ENCODE data around the gene ATP1A1.

ATP1A1 gene

DNA sequence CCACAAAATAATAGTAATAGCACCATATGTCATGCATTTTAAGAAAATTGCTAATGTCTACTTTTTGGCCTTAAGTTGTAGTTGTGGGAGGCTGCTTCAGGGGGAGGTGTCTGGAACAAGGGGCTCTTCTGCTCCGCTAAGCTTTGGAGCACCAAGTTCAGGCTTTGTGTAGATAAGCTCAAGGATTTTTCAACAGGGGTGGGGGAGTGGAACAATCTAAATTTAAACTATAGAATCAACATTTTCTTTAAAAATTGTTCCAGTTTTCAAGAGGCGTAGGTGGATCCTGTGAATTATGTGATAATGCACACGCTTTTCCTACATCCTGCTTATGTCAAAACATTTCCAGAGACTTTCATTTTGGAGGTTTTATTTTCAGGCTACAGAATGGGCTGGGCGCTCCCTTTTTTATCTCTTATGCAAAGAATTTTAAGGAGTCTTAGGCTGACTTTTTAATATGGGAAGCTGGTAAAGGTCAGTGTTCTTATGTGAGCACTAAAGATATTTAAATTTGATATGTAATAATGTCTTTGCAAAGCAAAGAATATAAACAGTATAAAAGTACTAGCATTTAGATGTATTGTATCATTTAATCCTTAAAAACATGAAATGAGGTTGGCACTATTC, 9.9 kb downstream of the ATP1A1 start:
- no peaks in the 10 kb centered on the region for H3K9me3 ChIP-seq (ENCODE audit: control insufficient read depth, low read depth, low read length)
- H3K4me1 ChIP-seq (ENCODE audit: control insufficient read depth, low read depth, low read length), result peaks cover 28% of the 10 kb centered on the region
- no peak overlapping the region for H3K9ac ChIP-seq (ENCODE audit: low read length)
- peaks cover 43% of the 10 kb centered on the region for H3K36me3 ChIP-seq (ENCODE audit: control insufficient read depth, low read depth, low read length)
- no peaks in the 10 kb centered on the region for H3K27me3 ChIP-seq (ENCODE audit: control insufficient read depth, insufficient read depth, low read length)
- H3K27ac ChIP-seq (ENCODE audit: low read length), result no peak overlapping the region
- no peak overlapping the region for H3K4me3 ChIP-seq (ENCODE audit: low read length)

DNA sequence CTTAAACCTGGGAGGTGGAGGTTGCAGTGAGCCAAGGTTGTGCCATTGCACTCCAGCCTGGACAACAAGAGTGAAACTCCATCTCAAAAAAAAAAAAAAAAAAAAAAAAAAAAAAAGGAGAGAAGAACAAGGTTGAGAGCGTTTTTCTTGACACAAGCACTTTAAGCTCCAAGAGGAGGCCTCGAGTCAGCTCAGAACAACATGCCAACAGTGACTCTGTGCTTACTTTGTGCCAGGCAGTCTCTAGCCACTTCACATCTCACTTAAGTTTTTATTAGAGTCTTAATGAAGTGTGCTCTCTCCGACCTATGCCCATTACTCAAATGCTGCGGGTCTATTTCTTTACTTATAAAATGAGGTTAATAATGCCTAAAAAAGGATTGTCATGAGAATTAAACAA, 13.0 kb downstream of the ATP1A1 start:
- Histone ChIP-seq H3K36me3 (ENCODE audit: control insufficient read depth, low read depth, low read length) (peaks cover 74% of the 10 kb centered on the region), H3K9me3 (ENCODE audit: control insufficient read depth, low read depth, low read length) (no peaks in the 10 kb centered on the region), H3K4me3 (ENCODE audit: low read length) (no peak overlapping the region), H3K4me1 (ENCODE audit: control insufficient read depth, low read depth, low read length) (no peaks in the 10 kb centered on the region), H3K9ac (ENCODE audit: low read length) (no peak overlapping the region), H3K27ac (ENCODE audit: low read length) (no peak overlapping the region), H3K27me3 (ENCODE audit: control insufficient read depth, insufficient read depth, low read length) (no peaks in the 10 kb centered on the region)

DNA sequence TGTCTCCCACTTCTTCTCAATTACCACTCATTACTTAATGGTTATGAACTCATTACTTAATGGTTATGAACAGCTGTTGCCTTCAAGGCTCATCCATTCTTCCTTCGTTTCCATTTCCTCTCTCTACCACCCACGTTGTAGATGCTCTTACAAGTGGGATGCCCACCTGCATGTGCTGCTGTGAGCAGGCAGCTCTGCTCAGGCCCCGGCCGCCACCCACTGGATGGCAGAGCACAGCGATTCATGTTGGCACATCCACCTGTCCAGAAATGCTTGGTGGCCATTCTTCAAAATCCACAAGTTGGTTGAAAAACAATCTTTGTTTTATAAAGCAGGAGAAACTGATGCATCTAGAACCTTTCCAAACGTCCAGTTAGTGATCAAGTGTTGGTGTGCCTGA, 14.5 kb downstream of the ATP1A1 start:
- no peak overlapping the region for H3K4me3 ChIP-seq (ENCODE audit: low read length)
- no peak overlapping the region for H3K9ac ChIP-seq (ENCODE audit: low read length)
- H3K27ac ChIP-seq (ENCODE audit: low read length), result no peak overlapping the region
- H3K27me3 ChIP-seq (ENCODE audit: control insufficient read depth, insufficient read depth, low read length), result no peaks in the 10 kb centered on the region
- peaks cover 88% of the 10 kb centered on the region for H3K36me3 ChIP-seq (ENCODE audit: control insufficient read depth, low read depth, low read length)
- no peaks in the 10 kb centered on the region for H3K9me3 ChIP-seq (ENCODE audit: control insufficient read depth, low read depth, low read length)
- H3K4me1 ChIP-seq (ENCODE audit: control insufficient read depth, low read depth, low read length), result no peaks in the 10 kb centered on the region

DNA sequence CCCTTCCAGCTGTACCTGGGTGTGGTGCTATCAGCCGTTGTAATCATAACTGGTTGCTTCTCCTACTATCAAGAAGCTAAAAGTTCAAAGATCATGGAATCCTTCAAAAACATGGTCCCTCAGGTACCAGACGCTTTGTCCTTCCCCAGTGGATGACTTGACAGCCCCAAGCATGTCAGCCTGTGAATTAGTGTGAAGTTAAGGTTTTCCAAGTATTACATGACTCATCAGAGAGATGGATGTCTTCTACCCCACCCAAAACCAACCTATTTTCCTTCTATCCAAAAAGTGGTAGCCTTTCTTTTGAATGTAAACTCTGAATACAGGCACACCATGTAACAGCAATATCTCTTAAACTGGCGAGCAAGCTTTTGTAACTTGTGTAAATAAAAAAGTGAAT, 15.1 kb downstream of the ATP1A1 start:
- no peak overlapping the region for H3K9ac ChIP-seq (ENCODE audit: low read length)
- peaks cover 94% of the 10 kb centered on the region for H3K36me3 ChIP-seq (ENCODE audit: control insufficient read depth, low read depth, low read length)
- H3K4me3 ChIP-seq (ENCODE audit: low read length), result no peak overlapping the region
- no peak overlapping the region for H3K27ac ChIP-seq (ENCODE audit: low read length)
- no peaks in the 10 kb centered on the region for H3K4me1 ChIP-seq (ENCODE audit: control insufficient read depth, low read depth, low read length)
- H3K9me3 ChIP-seq (ENCODE audit: control insufficient read depth, low read depth, low read length), result no peaks in the 10 kb centered on the region
- no peaks in the 10 kb centered on the region for H3K27me3 ChIP-seq (ENCODE audit: control insufficient read depth, insufficient read depth, low read length)

DNA sequence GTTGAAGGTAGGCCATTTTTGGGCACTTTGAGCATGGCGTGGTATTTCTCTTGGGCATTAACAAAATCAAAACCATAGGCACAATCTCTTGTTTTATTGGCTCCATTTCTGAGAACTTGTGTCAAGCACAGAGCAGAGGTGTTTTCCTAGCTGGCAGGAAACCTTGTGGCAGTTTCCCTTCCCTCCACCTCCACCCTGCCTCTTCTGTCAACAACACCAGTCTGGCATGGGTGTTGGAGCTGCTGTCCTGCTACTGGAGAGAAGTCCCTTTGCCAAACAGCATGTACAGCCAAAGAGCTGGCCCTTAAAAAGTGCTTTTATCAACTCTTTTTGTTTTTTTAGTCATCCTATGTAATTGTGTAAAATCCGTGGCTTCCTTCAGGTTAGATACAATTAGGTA, 16.0 kb downstream of the ATP1A1 start:
- Histone ChIP-seq H3K27ac (ENCODE audit: low read length) (no peak overlapping the region), H3K4me1 (ENCODE audit: control insufficient read depth, low read depth, low read length) (no peaks in the 10 kb centered on the region), H3K36me3 (ENCODE audit: control insufficient read depth, low read depth, low read length) (peaks cover 97% of the 10 kb centered on the region), H3K27me3 (ENCODE audit: control insufficient read depth, insufficient read depth, low read length) (no peaks in the 10 kb centered on the region), H3K4me3 (ENCODE audit: low read length) (no peak overlapping the region), H3K9me3 (ENCODE audit: control insufficient read depth, low read depth, low read length) (no peaks in the 10 kb centered on the region), H3K9ac (ENCODE audit: low read length) (no peak overlapping the region)

DNA sequence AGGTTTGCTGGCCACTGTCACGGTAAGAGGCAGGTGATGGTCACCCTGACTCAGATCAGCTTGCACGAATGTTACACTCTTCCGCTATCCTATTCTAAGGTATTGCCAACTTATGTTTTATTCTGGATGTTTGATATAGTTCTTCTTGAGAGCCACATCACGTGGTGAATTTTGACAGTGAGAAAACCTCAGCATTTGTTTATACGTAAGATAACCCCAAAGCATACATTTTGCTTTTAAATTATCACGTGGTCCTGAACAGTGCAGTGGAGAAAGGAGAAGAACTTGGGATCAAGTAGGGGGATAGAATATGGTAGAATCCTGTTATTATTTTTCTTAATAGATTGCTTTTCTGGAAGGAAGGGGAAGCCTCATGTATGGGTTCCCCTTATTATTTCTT, 16.6 kb downstream of the ATP1A1 start:
- H3K4me3 ChIP-seq (ENCODE audit: low read length), result no peak overlapping the region
- H3K27ac ChIP-seq (ENCODE audit: low read length), result no peak overlapping the region
- H3K36me3 ChIP-seq (ENCODE audit: control insufficient read depth, low read depth, low read length), result peaks cover 97% of the 10 kb centered on the region
- no peaks in the 10 kb centered on the region for H3K27me3 ChIP-seq (ENCODE audit: control insufficient read depth, insufficient read depth, low read length)
- H3K4me1 ChIP-seq (ENCODE audit: control insufficient read depth, low read depth, low read length), result no peaks in the 10 kb centered on the region
- no peak overlapping the region for H3K9ac ChIP-seq (ENCODE audit: low read length)
- no peaks in the 10 kb centered on the region for H3K9me3 ChIP-seq (ENCODE audit: control insufficient read depth, low read depth, low read length)

DNA sequence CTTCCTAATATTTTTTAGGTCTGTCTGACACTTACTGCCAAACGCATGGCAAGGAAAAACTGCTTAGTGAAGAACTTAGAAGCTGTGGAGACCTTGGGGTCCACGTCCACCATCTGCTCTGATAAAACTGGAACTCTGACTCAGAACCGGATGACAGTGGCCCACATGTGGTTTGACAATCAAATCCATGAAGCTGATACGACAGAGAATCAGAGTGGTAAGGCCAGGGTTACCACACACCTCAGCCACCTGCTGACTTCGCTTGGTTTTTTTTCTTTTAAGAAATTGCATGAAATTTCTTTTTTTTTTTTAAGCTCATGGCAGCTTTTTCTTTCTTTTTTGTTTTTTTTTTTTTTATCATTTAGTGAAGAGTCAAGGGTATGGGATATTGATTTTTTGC, 17.2 kb downstream of the ATP1A1 start:
- H3K36me3 ChIP-seq (ENCODE audit: control insufficient read depth, low read depth, low read length), result peaks cover 97% of the 10 kb centered on the region
- no peaks in the 10 kb centered on the region for H3K4me1 ChIP-seq (ENCODE audit: control insufficient read depth, low read depth, low read length)

DNA sequence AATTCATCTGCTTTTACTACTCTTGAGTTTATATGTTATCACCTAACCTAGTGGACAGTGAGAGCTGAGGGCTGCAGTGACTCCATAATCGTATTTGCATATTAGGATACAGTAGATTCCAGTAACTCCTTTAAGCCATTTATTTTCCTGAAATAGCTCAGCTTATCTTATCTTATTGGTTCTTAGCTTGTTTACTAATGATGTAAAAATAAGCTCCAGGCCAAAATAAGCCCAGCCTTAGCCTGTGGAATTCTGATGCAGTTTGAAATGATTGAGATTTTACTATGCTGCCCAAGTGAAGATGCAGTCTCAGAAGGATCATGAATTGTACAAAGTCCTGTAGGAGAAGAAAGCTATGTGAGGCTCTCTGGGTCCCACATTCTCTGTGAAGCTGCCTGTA, 18.1 kb downstream of the ATP1A1 start:
- no peaks in the 10 kb centered on the region for H3K4me1 ChIP-seq (ENCODE audit: control insufficient read depth, low read depth, low read length)

More for the DNA sequence above, 17.2 kb downstream of the ATP1A1 start:
- no peaks in the 10 kb centered on the region for H3K9me3 ChIP-seq (ENCODE audit: control insufficient read depth, low read depth, low read length)
- H3K27ac ChIP-seq (ENCODE audit: low read length), result no peak overlapping the region
- H3K4me3 ChIP-seq (ENCODE audit: low read length), result no peak overlapping the region
- no peak overlapping the region for H3K9ac ChIP-seq (ENCODE audit: low read length)
- no peaks in the 10 kb centered on the region for H3K27me3 ChIP-seq (ENCODE audit: control insufficient read depth, insufficient read depth, low read length)

DNA sequence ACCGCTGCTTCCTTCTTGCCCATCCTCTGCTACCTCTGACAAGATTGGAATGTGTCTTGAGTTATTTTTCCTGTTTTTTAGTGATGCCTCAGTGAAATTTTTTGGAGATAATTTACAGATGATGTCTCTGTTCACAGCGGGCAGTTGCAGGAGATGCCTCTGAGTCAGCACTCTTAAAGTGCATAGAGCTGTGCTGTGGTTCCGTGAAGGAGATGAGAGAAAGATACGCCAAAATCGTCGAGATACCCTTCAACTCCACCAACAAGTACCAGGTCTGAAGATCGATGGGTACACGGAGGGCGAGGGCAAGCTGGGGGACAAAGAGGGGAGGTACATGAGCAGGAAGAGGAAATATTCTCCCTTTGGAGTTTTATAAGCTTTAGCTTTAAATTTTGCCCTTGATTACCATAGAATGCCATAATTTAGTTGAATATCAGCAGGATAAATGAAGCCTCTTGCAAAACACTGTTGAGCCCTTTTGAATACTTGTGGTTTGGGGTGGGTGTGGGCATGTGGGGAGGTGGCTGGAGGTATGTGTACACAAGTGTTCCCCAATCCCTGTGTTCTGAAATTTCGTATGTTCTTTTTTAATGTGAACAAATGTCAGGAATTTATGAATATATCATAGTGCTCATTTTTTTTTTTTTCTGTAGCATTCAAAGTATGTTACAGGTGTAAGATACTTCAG, 19.8 kb downstream of the ATP1A1 start:
- H3K9me3 ChIP-seq (ENCODE audit: control insufficient read depth, low read depth, low read length), result no peaks in the 10 kb centered on the region

More for the DNA sequence above, 18.1 kb downstream of the ATP1A1 start:
- no peak overlapping the region for H3K4me3 ChIP-seq (ENCODE audit: low read length)
- no peak overlapping the region for H3K9ac ChIP-seq (ENCODE audit: low read length)
- H3K9me3 ChIP-seq (ENCODE audit: control insufficient read depth, low read depth, low read length), result no peaks in the 10 kb centered on the region
- H3K36me3 ChIP-seq (ENCODE audit: control insufficient read depth, low read depth, low read length), result peaks cover 94% of the 10 kb centered on the region
- no peak overlapping the region for H3K27ac ChIP-seq (ENCODE audit: low read length)
- H3K27me3 ChIP-seq (ENCODE audit: control insufficient read depth, insufficient read depth, low read length), result no peaks in the 10 kb centered on the region

DNA sequence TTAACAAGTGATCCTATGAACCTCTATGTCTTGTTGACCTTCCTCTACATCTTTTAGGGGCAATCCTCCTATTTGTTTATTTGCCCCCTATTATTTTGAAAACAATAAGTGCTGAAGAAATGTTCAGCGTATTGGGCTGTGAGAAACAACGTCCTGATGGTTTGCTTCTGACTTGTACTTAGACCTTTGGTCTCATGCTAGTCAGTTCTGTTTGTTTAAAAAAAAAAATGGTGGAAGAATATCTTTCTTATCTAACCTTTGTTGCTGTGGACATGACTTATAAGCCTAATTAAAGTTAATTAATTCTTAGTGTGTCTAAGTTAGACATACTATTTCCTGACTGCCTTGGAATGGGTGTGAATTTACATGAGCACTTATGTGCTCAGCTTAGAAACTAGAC, 20.7 kb downstream of the ATP1A1 start:
- H3K4me1 ChIP-seq (ENCODE audit: control insufficient read depth, low read depth, low read length), result peaks cover 8% of the 10 kb centered on the region
- no peaks in the 10 kb centered on the region for H3K9me3 ChIP-seq (ENCODE audit: control insufficient read depth, low read depth, low read length)
- H3K9ac ChIP-seq (ENCODE audit: low read length), result no peak overlapping the region
- H3K4me3 ChIP-seq (ENCODE audit: low read length), result no peak overlapping the region
- H3K27me3 ChIP-seq (ENCODE audit: control insufficient read depth, insufficient read depth, low read length), result no peaks in the 10 kb centered on the region
- H3K27ac ChIP-seq (ENCODE audit: low read length), result no peak overlapping the region
- H3K36me3 ChIP-seq (ENCODE audit: control insufficient read depth, low read depth, low read length), result peaks cover 94% of the 10 kb centered on the region

More for the DNA sequence above, 19.8 kb downstream of the ATP1A1 start:
- H3K4me3 ChIP-seq (ENCODE audit: low read length), result no peak overlapping the region
- H3K36me3 ChIP-seq (ENCODE audit: control insufficient read depth, low read depth, low read length), result peaks cover 94% of the 10 kb centered on the region
- H3K27me3 ChIP-seq (ENCODE audit: control insufficient read depth, insufficient read depth, low read length), result no peaks in the 10 kb centered on the region
- H3K27ac ChIP-seq (ENCODE audit: low read length), result no peak overlapping the region
- H3K4me1 ChIP-seq (ENCODE audit: control insufficient read depth, low read depth, low read length), result peaks cover 6% of the 10 kb centered on the region
- H3K9ac ChIP-seq (ENCODE audit: low read length), result no peak overlapping the region

DNA sequence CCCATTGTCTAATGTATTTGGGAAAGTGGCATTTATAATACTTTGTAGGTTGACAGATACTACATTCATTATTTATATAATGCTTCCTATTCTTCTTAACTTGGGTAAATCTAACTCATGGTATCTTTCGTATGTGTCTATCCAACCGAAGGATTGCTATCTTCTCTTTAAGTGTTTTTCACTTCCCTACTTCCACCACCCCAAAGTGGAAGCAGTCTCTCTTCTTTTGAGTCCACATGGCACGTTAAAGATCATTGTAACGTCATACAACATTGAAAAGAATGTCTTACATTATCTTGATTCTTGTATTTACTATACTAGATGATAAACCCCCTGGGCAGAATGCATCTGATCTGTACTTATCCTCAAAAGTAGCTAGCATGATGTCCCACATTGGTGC, 21.2 kb downstream of the ATP1A1 start:
- Histone ChIP-seq H3K36me3 (ENCODE audit: control insufficient read depth, low read depth, low read length) (peaks cover 94% of the 10 kb centered on the region), H3K9ac (ENCODE audit: low read length) (no peak overlapping the region)

DNA sequence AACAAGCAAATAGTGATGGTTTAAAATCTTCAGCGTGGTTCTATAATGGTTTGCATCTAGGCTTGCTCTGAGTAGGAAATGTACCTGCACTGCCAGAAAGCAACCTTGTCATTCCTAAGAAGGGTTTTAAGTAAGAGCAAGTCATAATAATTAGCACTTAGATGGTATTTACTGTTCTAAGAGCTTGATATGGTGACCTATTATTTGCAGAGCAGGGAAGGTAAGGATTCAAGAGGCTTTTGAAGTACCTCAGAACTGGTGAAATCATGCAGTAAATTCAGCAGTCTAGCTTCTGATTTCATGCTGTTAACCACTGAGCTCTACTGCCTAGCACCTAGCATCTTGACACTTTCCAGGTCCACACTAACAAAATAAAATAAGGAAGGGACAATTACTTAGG, 23.7 kb downstream of the ATP1A1 start:
- H3K4me1 ChIP-seq (ENCODE audit: control insufficient read depth, low read depth, low read length), result peaks cover 8% of the 10 kb centered on the region
- H3K27me3 ChIP-seq (ENCODE audit: control insufficient read depth, insufficient read depth, low read length), result no peaks in the 10 kb centered on the region
- H3K9ac ChIP-seq (ENCODE audit: low read length), result no peak overlapping the region
- H3K27ac ChIP-seq (ENCODE audit: low read length), result no peak overlapping the region
- peaks cover 94% of the 10 kb centered on the region for H3K36me3 ChIP-seq (ENCODE audit: control insufficient read depth, low read depth, low read length)
- H3K9me3 ChIP-seq (ENCODE audit: control insufficient read depth, low read depth, low read length), result no peaks in the 10 kb centered on the region
- no peak overlapping the region for H3K4me3 ChIP-seq (ENCODE audit: low read length)

More for the DNA sequence above, 21.2 kb downstream of the ATP1A1 start:
- H3K9me3 ChIP-seq (ENCODE audit: control insufficient read depth, low read depth, low read length), result no peaks in the 10 kb centered on the region
- no peak overlapping the region for H3K27ac ChIP-seq (ENCODE audit: low read length)
- peaks cover 8% of the 10 kb centered on the region for H3K4me1 ChIP-seq (ENCODE audit: control insufficient read depth, low read depth, low read length)
- no peaks in the 10 kb centered on the region for H3K27me3 ChIP-seq (ENCODE audit: control insufficient read depth, insufficient read depth, low read length)
- H3K4me3 ChIP-seq (ENCODE audit: low read length), result no peak overlapping the region
